ENCODE measurements around the gene ARMC5.

DNA sequence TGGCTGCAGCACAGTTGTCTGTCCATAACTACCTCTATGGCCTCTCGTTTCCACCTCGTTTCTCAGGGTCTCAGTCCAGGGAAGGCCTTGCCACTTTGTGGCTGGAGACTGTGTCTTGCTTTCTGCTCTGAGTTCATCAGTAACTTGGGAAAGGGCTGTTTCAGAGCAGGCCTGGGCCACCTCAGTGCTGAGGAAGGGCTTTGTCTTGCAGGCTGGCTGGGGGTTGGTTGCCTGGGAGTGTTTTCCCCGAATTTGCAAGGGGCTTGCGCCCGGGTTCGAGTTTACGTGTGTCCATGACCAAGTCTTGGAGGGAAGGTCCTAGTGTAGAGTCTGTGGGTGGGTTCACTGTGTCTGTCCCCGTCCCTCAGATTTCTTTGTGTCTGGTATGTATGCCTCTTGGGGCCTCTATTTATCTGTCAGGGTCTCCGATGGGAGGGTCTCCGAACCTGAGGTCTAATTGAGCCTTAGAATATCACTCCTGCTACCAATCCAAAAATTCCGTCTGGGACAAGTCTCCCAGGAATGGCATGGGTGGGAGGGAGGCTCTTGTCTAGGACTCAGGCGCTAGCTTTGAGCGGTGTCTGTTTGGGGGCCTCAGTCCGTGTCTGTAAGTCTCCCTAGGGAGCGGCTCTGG lies 12.1 kb downstream of the ARMC5 start:
- TF ChIP-seq, protein P1, sequence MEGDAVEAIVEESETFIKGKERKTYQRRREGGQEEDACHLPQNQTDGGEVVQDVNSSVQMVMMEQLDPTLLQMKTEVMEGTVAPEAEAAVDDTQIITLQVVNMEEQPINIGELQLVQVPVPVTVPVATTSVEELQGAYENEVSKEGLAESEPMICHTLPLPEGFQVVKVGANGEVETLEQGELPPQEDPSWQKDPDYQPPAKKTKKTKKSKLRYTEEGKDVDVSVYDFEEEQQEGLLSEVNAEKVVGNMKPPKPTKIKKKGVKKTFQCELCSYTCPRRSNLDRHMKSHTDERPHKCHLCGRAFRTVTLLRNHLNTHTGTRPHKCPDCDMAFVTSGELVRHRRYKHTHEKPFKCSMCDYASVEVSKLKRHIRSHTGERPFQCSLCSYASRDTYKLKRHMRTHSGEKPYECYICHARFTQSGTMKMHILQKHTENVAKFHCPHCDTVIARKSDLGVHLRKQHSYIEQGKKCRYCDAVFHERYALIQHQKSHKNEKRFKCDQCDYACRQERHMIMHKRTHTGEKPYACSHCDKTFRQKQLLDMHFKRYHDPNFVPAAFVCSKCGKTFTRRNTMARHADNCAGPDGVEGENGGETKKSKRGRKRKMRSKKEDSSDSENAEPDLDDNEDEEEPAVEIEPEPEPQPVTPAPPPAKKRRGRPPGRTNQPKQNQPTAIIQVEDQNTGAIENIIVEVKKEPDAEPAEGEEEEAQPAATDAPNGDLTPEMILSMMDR (IDR thresholded peaks at IDR 0.05; ENCODE audit: low read depth, low read length), result no peak
- TF ChIP-seq EZH2phosphoT487 (IDR thresholded peaks at IDR 0.05; ENCODE audit: low read depth), result no peak
